Right lobe of liver (tissue), 6 donors: Measurements from ENCODE around the gene LIN28B. TPM values are rescaled to one million over a fixed set of nuclear protein-coding genes. Genes with fewer than 3 reads are reported as not detected.
A peak's percentile ranks its signal among the peaks of the same experiment; 100 is the strongest.

Experiments
- ATAC-seq, 4 donors: fragments of 200-7000 bp; cut with Tn5 transposase; one replicate each; pipeline ENCODE4 v1.9.1; 2020; ENCODE audit warnings: mild to moderate bottlenecking in 4 of 4, moderate library complexity in 4 of 4
- DNase-seq, 3 donors: peaks; one replicate each; pipeline ENCODE4 v3.0.0-alpha.2; 2020
- H3K27ac ChIP-seq, 3 donors: fragments of 200-600 bp; one replicate each; pipeline ENCODE4 v1.8.0; 2022
- H3K27me3 ChIP-seq, 2 donors: fragments of 200-600 bp; one replicate each; pipeline ENCODE4 v1.8.0; 2022
- H3K36me3 ChIP-seq, 4 donors: fragments of 200-600 bp; sonication (generic) in 1 of 4; one replicate each; pipeline versions ENCODE4 v1.5.1 to v1.8.0; 2017 to 2022; ENCODE audit warnings: control low read depth in 1 of 4
- H3K4me1 ChIP-seq, 4 donors: fragments of 200-600 bp; sonication (generic) in 1 of 4; one replicate each; pipeline versions ENCODE4 v1.5.1 to v1.8.0; 2017 to 2022; ENCODE audit warnings: control low read depth in 1 of 4
- H3K4me3 ChIP-seq, 3 donors: fragments of 200-600 bp; one replicate each; pipeline ENCODE4 v1.8.0; 2022
- H3K9me3 ChIP-seq, 4 donors: fragments of 200-600 bp; sonication (generic) in 1 of 4; one replicate each; pipeline versions ENCODE4 v1.5.1 to v1.8.0; 2017 to 2022; ENCODE audit warnings: control low read depth in 1 of 4
- CTCF ChIP-seq, 4 donors: fragments of 200-600 bp in 3 of 4; fragments of 450-650 bp in 1 of 4; IDR thresholded peaks; one replicate each; pipeline versions ENCODE4 v1.5.1 to v1.8.0; 2016 to 2022; ENCODE audit warnings: antibody characterized with exemption in 4 of 4, mild to moderate bottlenecking in 2 of 4
- POLR2A ChIP-seq: fragments of 450-650 bp; IDR thresholded peaks from one replicate; pipeline ENCODE4 v1.6.1; 2017; ENCODE audit warnings: antibody characterized with exemption, mild to moderate bottlenecking
- WGBS: methylation state at CpG from one replicate; pipeline ENCODE4 v1.1.6; 2018; ENCODE audit warnings: low coverage, low lambda C conversion rate; ENCODE audit not compliant: insufficient coverage; ENCODE audit errors: missing lambda C conversion rate; 5-methylcytosine and 5-hydroxymethylcytosine counted together
- intact Hi-C, 2 donors: fragments of 100-400 bp; cut with DNase I; formaldehyde crosslinking; loops; one replicate each; pipeline versions ENCODE4 v1.11.2 to v1.14.1; 2022
- small RNA-seq, 2 experiments: library from RNA; depleted of rRNA; stranded (forward); fragments of <200 nt; gene quantifications; one replicate each; pipeline ENCODE3, GENCODE V24; 2016
- total RNA-seq, 6 experiments: library from RNA; depleted of rRNA in 2 of 6; stranded (reverse); fragments of >200 nt in 2 of 6; fragmentation: NEBNext Ultra II Directional in 3 of 6; extraction: Animal tissue kit (Norgen Biotek cat#: 25700) in 3 of 6; gene quantifications; one replicate each; pipeline versions ENCODE4 v1.1.0 to v1.2.4, GENCODE V29; 2016 to 2023
- donor health status: DM: no; HTN: yes; CAD: no.
- donor health status: DM: no; HTN: no; CAD: no.
- donor health status: DM: no; HTN: no; CAD: no.
- donor health status: DM: no; HTN: yes; CAD: no.
- donor health status: DM: no; HTN: yes; CAD: no.

Gene LIN28B
- total RNA-seq, 6 experiments from 2014 or later: not detected

GRCh38 chr6:105120570-105120969 lies 163.7 kb downstream of the LIN28B start:
- intact Hi-C loops: no loop called here
- Histone ChIP-seq H3K4me1 (no peaks in the 10 kb centered on the region), H3K36me3 (no peaks in the 10 kb centered on the region), H3K9me3 (no peaks in the 10 kb centered on the region), H3K27me3 (no peaks in the 10 kb centered on the region), H3K27ac (no peak overlapping the region), H3K4me3 (no peak overlapping the region)
- DNase-seq (no peak), ATAC-seq (no peak)
- TF ChIP-seq CTCF (IDR thresholded peaks at IDR 0.05) (no peak), POLR2A (no peak)
- 74% methylated on average over 5 of the region's 5 CpGs for WGBS

- Histone ChIP-seq H3K4me3 (no peak overlapping the region), H3K4me1 (no peaks in the 10 kb centered on the region), H3K27ac (no peak overlapping the region), H3K36me3 (no peaks in the 10 kb centered on the region), H3K27me3 (no peaks in the 10 kb centered on the region), H3K9me3 (no peaks in the 10 kb centered on the region)
- 44% methylated on average over 2 of the region's 3 CpGs for WGBS
- no peak for DNase-seq
- TF ChIP-seq CTCF (IDR thresholded peaks at IDR 0.05): no peak
- no peak for TF ChIP-seq POLR2A
- peak in 1 of 4 donors; percentile 25 for ATAC-seq
- intact Hi-C loops: no loop called here
Measured at GRCh38 chr6:105121981-105122380, 165.1 kb downstream of the LIN28B start.

- H3K27ac ChIP-seq: no peak overlapping the region
- no peak for TF ChIP-seq POLR2A
- TF ChIP-seq CTCF (IDR thresholded peaks at IDR 0.05): no peak
- DNase-seq: no peak
- ATAC-seq: no peak
- H3K4me1 ChIP-seq: no peaks in the 10 kb centered on the region
- intact Hi-C loops: no loop called here
- H3K4me3 ChIP-seq: no peak overlapping the region
- no peaks in the 10 kb centered on the region for H3K9me3 ChIP-seq
- 58% methylated on average over 6 of the region's 6 CpGs for WGBS
- H3K27me3 ChIP-seq: no peaks in the 10 kb centered on the region
- H3K36me3 ChIP-seq: no peaks in the 10 kb centered on the region
Measured at GRCh38 chr6:105122717-105123116, 165.8 kb downstream of the LIN28B start.

Small RNAs within 50 kb of the gene (small RNA-seq; reads per million reads assigned to genes)
- gene RNU6-1106P: 0 reads per million in 2 experiments

Other genes starting within 250 kb of the LIN28B start
- gene HACE1, start 97.2 kb upstream of the LIN28B start, total RNA-seq: 1 to 10 TPM; 2.7 to 3.7 (median 3.1) TPM
- gene POPDC3, start 222.9 kb downstream of the LIN28B start, total RNA-seq: not detected